H1 (cell line): Measurements from ENCODE around the gene QSOX1. TPM values are rescaled to one million over a fixed set of nuclear protein-coding genes. Genes with fewer than 3 reads are reported as not detected.

Experiments
- CHD1 ChIP-seq: IDR thresholded peaks from 2 replicates; pipeline ENCODE4 v1.6.1; 2012; ENCODE audit warnings: low read depth, low read length, improper control_type of control experiment
- polyA plus RNA-seq, 7 experiments: library from polyadenylated mRNA; depleted of rRNA in 3 of 7; stranded (reverse) in 5 of 7; unstranded in 2 of 7; fragments of >200 nt in 5 of 7; fragments of 200-250 nt in 2 of 7; gene quantifications; 1 replicate in 5 of 7; 2 replicates in 1 of 7; 4 replicates in 1 of 7; pipeline versions ENCODE4 v1.2.1 to v1.2.3, GENCODE V29; 2011 to 2013; ENCODE audit warnings: missing spikeins in 2 of 7, mixed read lengths in 2 of 7
- total RNA-seq: library from RNA; stranded (reverse); fragmentation: NEBNext Ultra II Directional; extraction: Animal tissue kit (Norgen Biotek cat#: 25700); gene quantifications from 2 replicates; pipeline ENCODE4 v1.2.1, GENCODE V29; 2021
- TF ChIP-seq, protein P1 (sequence below): IDR thresholded peaks from 2 replicates; pipeline ENCODE4 v1.6.1; 2011; ENCODE audit warnings: low read length, improper control_type of control experiment

Gene QSOX1
- total and polyA plus RNA-seq, 2 of the 8 experiments (the other 6 are each of a cell fraction or from before 2014, with no cell fraction given) = 97.7 to 123 TPM

DNA sequence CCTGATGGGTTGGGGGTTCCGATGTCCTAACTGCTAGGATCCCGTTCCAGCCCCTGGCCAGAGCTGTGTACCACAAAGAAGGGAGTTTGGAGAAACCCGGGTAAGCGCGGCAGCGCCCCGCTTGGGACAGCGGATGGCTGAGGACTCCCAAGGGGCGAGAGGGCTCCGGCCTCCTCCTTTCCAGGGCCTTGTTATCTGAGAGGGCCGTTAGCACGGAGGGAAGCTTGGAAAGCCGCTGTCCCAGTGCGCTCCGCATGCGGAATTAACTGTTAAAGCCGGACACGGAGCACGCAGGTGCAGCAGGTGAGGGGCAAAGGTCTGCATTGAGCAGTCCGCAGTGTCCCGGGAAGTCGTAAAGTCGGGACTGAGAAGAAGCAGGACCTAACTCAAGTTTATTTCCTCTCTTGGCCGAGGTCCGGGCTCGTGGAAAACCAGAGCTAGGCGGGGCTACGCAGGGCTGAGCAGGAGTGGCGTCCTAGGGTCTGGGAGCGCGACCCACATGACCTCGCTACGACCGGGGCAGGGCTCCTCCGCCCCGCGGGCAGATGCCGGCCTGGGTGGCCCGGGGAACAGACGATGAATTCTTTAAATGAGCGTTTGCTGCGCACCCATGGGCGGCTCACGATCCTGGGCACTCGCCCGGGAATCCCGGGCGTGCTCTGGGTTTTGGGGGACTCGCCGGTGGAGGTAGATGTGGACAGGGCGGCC, 79.9 kb downstream of the QSOX1 start (continued):
- TF ChIP-seq CHD1 = no peak
- TF ChIP-seq, protein P1, sequence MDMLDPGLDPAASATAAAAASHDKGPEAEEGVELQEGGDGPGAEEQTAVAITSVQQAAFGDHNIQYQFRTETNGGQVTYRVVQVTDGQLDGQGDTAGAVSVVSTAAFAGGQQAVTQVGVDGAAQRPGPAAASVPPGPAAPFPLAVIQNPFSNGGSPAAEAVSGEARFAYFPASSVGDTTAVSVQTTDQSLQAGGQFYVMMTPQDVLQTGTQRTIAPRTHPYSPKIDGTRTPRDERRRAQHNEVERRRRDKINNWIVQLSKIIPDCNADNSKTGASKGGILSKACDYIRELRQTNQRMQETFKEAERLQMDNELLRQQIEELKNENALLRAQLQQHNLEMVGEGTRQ = no peak
